Stimulated activated memory B cell treated with anti-CD40 and anti-IgM and Interleukin-4, amounts not matched to agents 10 μg/mL and 1 μg/mL and 100 μg/mL, for 72 hours (primary cell): ENCODE measurements around the gene TDRD5.

Source experiments
- ATAC-seq: fragments of 150-1000 bp; cut with Tn5 transposase; 2 replicates; pipeline ENCODE4 v1.10.0; 2021
- H3K27ac Mint-ChIP-seq: one replicate; pipeline ENCODE4 v1.8.0; 2022; ENCODE audit warnings: mild to moderate bottlenecking, mixed read lengths
- H3K27me3 Mint-ChIP-seq: one replicate; pipeline ENCODE4 v1.8.0; 2022; ENCODE audit warnings: mixed read lengths
- H3K36me3 Mint-ChIP-seq: one replicate; pipeline ENCODE4 v1.8.0; 2022; ENCODE audit warnings: mixed read lengths
- H3K4me1 Mint-ChIP-seq: one replicate; pipeline ENCODE4 v1.8.0; 2022; ENCODE audit warnings: mixed read lengths
- H3K4me3 Mint-ChIP-seq: one replicate; pipeline ENCODE4 v1.8.0; 2022; ENCODE audit warnings: mild to moderate bottlenecking, moderate library complexity, mixed read lengths
- H3K9me3 Mint-ChIP-seq: one replicate; pipeline ENCODE4 v1.8.0; 2022; ENCODE audit warnings: mixed read lengths

Gene TDRD5

GRCh38 chr1:179591592-179592580 lies at the start of gene TDRD5:
Gene TDRD5, plus strand, starts transcription at chr1:179591832. Its CDS starts 784 bp downstream, at chr1:179592616.
- Mint-ChIP-seq H3K27ac (no peak within 1 kb of the TSS), H3K4me1 (no peaks in the 10 kb centered on the region), H3K4me3 (no peak within 1 kb of the TSS), H3K27me3 (peaks cover 52% of the 10 kb centered on the region), H3K36me3 (no peaks in the 10 kb centered on the region), H3K9me3 (no peaks in the 10 kb centered on the region)
- ATAC-seq: peak; percentile 42

DNA sequence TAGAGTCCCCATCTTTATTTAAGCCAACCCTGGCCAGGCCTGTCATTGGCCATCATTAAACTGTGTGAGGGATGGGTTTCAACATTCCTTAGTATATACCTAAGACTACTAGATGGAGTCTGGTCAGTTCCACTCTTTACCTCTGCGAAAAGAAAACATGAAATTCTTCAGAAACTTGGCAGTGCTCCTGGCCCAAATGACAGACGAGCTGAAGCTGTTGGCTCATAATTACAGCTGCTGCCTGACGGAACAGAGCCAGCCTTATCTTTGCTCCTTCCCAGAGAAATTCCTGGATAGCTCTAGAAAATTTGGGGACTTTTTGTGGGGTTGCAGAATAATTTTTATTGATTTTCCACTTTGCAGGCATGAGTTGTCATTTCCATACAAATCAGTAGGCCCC lies 46.3 kb upstream of the TDRD5 start:
- no peaks in the 10 kb centered on the region for H3K4me1 Mint-ChIP-seq
- H3K4me3 Mint-ChIP-seq: no peak overlapping the region
- H3K27ac Mint-ChIP-seq: no peak overlapping the region
- H3K9me3 Mint-ChIP-seq: no peaks in the 10 kb centered on the region
- peaks cover 12% of the 10 kb centered on the region for H3K27me3 Mint-ChIP-seq
- H3K36me3 Mint-ChIP-seq: no peaks in the 10 kb centered on the region
- no peak for ATAC-seq

DNA sequence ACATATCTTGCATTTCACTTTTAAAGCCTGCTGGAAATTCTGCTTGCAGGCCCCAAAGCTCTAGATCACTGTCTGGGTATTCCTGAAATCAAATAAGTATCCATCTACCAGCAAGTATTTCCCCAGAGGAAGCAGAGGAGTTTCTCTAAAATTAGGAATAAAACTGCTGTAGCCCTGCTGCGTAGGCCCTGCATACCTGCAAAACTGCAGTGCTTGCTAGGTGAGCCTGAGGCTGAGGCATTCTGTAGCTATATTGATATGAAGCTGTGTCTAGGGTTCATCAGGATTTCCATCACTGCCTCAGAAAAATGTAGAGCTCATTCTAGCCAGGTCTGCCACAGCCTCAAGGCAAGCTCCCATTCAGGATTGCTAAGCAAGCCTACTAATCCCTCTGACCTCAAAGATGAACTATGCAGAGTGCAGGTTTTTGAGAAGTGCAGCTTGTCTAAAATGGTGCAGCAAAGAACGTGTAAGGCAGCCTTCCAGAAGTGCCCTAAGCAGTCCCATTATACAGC lies 44.6 kb upstream of the TDRD5 start:
- no peak for ATAC-seq
- no peak overlapping the region for H3K4me3 Mint-ChIP-seq
- peaks cover 12% of the 10 kb centered on the region for H3K27me3 Mint-ChIP-seq
- H3K27ac Mint-ChIP-seq: no peak overlapping the region
- no peaks in the 10 kb centered on the region for H3K4me1 Mint-ChIP-seq
- no peaks in the 10 kb centered on the region for H3K9me3 Mint-ChIP-seq
- H3K36me3 Mint-ChIP-seq: no peaks in the 10 kb centered on the region

DNA sequence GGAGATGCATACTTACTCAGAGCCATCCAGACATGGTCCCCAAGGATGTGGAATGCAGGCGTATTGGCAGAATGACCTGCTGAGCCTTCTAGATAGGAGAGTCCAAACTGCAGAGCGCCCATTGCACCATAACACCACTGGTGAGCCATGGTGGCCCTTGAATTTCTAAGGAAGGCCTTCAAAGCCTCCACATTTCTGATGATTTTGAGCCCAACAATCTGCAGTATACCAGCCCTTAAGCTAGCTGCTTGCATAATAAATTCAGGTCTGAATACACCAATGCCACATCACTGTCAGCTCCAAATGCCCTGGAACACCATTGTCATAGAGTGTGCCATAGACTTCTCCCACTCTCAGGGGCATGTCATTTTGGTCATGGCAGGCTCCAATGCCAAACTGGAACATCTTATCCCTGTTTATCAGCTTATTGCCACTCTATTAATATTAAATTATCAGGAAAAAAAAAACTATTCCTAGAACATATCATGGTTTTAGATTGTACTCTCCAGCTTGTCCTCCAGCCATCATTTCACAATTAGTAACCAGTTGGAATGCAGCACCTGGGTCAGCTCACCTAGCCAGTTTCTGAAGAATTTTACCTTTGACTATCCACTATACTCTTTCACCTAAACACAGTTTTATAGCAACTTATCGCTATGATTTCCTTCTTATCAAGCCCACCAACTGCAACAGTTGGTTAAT lies 42.8 kb upstream of the TDRD5 start:
- Mint-ChIP-seq H3K27me3 (no peaks in the 10 kb centered on the region), H3K4me3 (no peak overlapping the region), H3K36me3 (no peaks in the 10 kb centered on the region), H3K4me1 (no peaks in the 10 kb centered on the region), H3K9me3 (no peaks in the 10 kb centered on the region), H3K27ac (no peak overlapping the region)
- ATAC-seq: no peak

DNA sequence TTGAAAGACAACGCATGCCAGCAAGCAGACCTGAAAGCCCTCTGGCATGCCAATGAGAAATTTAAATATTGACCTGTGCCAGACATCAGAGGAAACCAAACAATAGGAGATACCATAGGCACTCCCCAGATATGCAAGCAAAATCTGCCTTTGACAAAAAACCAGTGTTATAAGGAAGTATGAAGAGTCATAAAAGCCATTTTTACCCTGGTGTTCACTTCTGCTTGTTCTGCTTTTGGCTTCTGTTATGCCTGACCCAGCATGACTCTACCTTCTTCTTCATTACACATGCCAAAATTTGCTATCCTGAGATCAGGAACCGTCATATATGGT lies 42.3 kb upstream of the TDRD5 start:
- Mint-ChIP-seq H3K9me3 (no peaks in the 10 kb centered on the region), H3K27ac (no peak overlapping the region), H3K27me3 (no peaks in the 10 kb centered on the region), H3K4me1 (no peaks in the 10 kb centered on the region), H3K36me3 (no peaks in the 10 kb centered on the region), H3K4me3 (no peak overlapping the region)
- ATAC-seq: no peak

GRCh38 chr1:179550746-179551682 lies 40.6 kb upstream of the TDRD5 start:
- peak overlapping the region; percentile 0 for H3K27ac Mint-ChIP-seq
- H3K4me1 Mint-ChIP-seq: no peaks in the 10 kb centered on the region
- ATAC-seq: peak; percentile 67
- no peaks in the 10 kb centered on the region for H3K27me3 Mint-ChIP-seq
- no peak overlapping the region for H3K4me3 Mint-ChIP-seq
- no peaks in the 10 kb centered on the region for H3K9me3 Mint-ChIP-seq
- H3K36me3 Mint-ChIP-seq: no peaks in the 10 kb centered on the region

- Mint-ChIP-seq H3K4me1 (no peaks in the 10 kb centered on the region), H3K9me3 (no peaks in the 10 kb centered on the region), H3K27me3 (no peaks in the 10 kb centered on the region), H3K36me3 (no peaks in the 10 kb centered on the region), H3K4me3 (no peak overlapping the region), H3K27ac (no peak overlapping the region)
- no peak for ATAC-seq
Observed at GRCh38 chr1:179554427-179554826, 37.2 kb upstream of the TDRD5 start.

DNA sequence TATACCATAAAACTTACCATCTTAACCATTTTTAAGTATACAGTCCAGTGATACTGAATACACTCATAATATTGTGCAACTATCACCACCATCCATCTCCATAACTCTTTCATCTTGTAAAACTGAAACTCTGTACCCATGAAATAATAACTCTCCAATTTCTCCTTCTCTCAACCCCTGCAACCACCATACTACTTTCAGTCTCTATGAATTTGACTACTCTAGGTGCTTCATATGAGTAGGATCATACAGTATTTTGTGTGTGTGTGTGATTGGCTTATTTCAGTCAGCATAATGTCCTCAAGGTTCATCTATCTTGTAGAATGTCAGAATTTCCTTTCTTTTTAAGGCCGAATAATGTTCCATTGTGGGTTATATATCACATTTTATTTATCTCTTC lies 33.6 kb upstream of the TDRD5 start:
- Mint-ChIP-seq H3K9me3 (no peaks in the 10 kb centered on the region), H3K27me3 (no peaks in the 10 kb centered on the region), H3K36me3 (no peaks in the 10 kb centered on the region), H3K27ac (no peak overlapping the region), H3K4me3 (no peak overlapping the region), H3K4me1 (no peaks in the 10 kb centered on the region)
- no peak for ATAC-seq

DNA sequence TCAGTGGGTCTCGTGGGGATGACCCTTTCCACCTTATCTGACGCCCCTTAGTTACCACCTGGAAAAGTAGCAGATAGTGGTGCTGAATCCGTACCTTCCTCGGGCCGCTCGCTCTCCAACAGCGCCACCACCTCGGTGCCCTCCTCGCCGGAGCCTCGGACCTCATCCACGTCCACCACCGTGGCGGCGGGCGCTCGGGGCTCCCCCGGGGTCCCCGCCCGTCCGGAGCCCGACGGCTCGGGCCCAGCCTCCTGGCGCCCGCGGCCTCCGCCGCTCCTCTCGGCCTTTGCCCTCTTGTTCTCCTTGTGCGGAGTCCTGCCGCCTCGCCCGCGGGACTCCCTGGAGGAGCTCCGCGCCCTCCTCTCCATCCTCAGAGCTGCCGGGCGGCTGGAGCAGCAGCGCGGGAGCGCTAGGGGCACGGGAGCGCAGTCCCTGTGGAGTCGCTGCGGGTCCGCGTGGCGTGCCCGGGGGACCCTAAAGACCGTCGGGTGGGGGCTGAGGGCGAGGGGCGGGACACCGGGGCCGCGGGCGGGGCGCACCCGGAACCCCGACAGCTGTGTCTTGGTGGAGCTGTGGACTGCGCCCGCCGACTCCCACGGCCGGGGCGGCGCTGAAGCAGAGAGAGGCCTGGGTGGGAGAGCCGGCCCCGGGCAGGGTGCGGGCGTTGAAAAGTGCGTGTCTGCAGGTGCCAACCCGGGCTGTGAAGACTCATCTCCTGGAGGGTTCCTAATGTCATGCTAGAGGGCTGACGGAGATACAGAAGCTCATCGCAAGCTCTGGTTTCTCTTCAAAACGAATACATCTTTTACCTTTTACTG lies 15.9 kb upstream of the TDRD5 start, which contains the start of gene NPHS2:
TSS of gene NPHS2 (minus strand) at position 452 of the 818 bp plus-strand sequence. CDS start at position 368, 84 bp downstream.
- peak; percentile 50 for ATAC-seq
- H3K36me3 Mint-ChIP-seq: no peaks in the 10 kb centered on the region
- peak within 1 kb of the TSS; percentile 44 for H3K4me3 Mint-ChIP-seq
- no peaks in the 10 kb centered on the region for H3K9me3 Mint-ChIP-seq
- no peak within 1 kb of the TSS for H3K27ac Mint-ChIP-seq
- peaks cover 82% of the 10 kb centered on the region for H3K27me3 Mint-ChIP-seq
- H3K4me1 Mint-ChIP-seq: peaks cover 11% of the 10 kb centered on the region

DNA sequence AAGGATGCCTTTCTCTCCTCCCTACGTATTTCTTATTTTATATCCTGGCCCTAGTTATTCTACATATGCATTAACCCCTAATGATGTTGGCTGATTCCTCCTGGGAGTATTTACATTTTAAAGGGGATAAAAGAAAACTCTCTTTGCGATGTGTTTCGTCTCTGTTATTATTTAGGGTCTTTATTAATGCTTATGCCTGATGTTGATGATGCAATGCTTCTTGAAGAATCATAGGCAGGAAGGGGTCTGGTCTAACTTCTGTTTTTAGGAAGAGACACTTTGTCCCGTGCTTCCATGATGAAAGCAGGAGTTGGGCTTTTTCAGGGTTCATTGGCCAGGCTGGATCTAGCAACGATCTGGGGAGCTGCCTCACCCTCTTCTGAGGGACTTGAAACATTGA lies 15.1 kb upstream of the TDRD5 start:
- Mint-ChIP-seq H3K4me3 (peak overlapping the region; percentile 18), H3K4me1 (peaks cover 11% of the 10 kb centered on the region), H3K27me3 (peaks cover 79% of the 10 kb centered on the region), H3K9me3 (no peaks in the 10 kb centered on the region), H3K27ac (no peak overlapping the region), H3K36me3 (no peaks in the 10 kb centered on the region)
- no peak for ATAC-seq

- no peak overlapping the region for H3K27ac Mint-ChIP-seq
- no peak overlapping the region for H3K4me3 Mint-ChIP-seq
- H3K36me3 Mint-ChIP-seq: no peaks in the 10 kb centered on the region
- H3K4me1 Mint-ChIP-seq: no peaks in the 10 kb centered on the region
- H3K9me3 Mint-ChIP-seq: no peaks in the 10 kb centered on the region
- ATAC-seq: no peak
- H3K27me3 Mint-ChIP-seq: peaks cover 69% of the 10 kb centered on the region
Observed at GRCh38 chr1:179583771-179584320, 7.8 kb upstream of the TDRD5 start.

DNA sequence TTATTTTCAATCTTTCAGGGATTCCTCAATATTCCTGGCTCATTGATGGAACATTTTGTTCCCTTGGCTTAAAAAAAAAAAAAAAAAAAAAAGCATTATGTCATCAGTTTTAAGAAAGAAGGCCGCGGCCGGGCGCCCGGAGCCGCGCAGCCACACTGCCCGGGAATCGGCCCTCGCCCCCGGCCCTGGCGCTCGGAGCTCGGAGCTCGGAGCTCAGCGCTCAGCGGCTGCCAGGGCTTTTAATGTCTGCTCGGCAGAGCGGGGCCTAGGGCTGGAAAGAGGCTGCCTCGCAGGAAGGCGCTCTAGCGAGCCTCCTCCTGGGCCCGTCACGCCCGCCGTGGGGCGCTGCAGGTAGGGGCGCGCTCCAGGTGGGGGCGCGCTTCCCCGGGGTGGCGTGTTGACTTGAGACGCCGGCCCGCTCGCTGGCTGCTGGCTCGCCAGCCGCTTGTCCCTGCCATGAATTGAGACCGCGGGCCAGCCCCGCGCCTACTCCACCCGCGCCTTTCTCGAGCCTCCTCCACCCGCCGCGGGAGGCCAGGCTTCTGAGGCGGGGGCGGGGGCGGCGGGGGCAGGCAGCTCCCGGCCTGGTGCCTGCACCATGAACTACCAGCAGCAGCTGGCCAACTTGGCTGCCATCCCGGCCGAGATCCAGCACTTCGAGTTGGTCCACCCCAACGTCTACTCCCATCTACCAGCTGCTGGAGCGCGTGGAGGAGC lies 5.4 kb upstream of the TDRD5 start:
- H3K4me3 Mint-ChIP-seq: no peak overlapping the region
- ATAC-seq: peak; percentile 28
- peaks cover 62% of the 10 kb centered on the region for H3K27me3 Mint-ChIP-seq
- no peaks in the 10 kb centered on the region for H3K9me3 Mint-ChIP-seq
- H3K36me3 Mint-ChIP-seq: no peaks in the 10 kb centered on the region
- H3K27ac Mint-ChIP-seq: no peak overlapping the region
- H3K4me1 Mint-ChIP-seq: no peaks in the 10 kb centered on the region

- Mint-ChIP-seq H3K4me1 (no peaks in the 10 kb centered on the region), H3K4me3 (no peak overlapping the region)
- no peak for ATAC-seq
Observed at GRCh38 chr1:179587336-179587735, 4.3 kb upstream of the TDRD5 start.

More at GRCh38 chr1:179587336-179587735, 4.3 kb upstream of the TDRD5 start:
- Mint-ChIP-seq H3K27me3 (peaks cover 64% of the 10 kb centered on the region), H3K36me3 (no peaks in the 10 kb centered on the region), H3K27ac (no peak overlapping the region), H3K9me3 (no peaks in the 10 kb centered on the region)
